ENCODE data around the gene MAP7D3. TPM values are rescaled to one million over a fixed set of nuclear protein-coding genes. Genes with fewer than 3 reads are reported as not detected.

MAP7D3 gene
- total RNA-seq, 1 experiment from 2014 or later: 15.0 TPM

GRCh38 chrX:136201601-136202000 lies 49.6 kb downstream of the MAP7D3 start:
- CTCF ChIA-PET: interaction anchor here (1.0 kb wide), 1 partner anchor 992 kb away, joined by 3 read pairs; no protein-coding TSS in a partner anchor
- Histone ChIP-seq H4K20me1 (ENCODE audit: insufficient read depth) (no peaks in the 10 kb centered on the region), H3K9me2 (ENCODE audit: insufficient read depth) (no peaks in the 10 kb centered on the region), H3K4me3 (replicated peaks in 1 of 2; ENCODE audit: low read depth in 1 of 2, low read length in 2 of 2) (no peak overlapping the region), H3K9ac (ENCODE audit: low read length) (no peak overlapping the region), H3K27me3 (ENCODE audit: insufficient read depth, low read length) (no peaks in the 10 kb centered on the region), H3K4me2 (ENCODE audit: low read length) (no peak overlapping the region), H3K4me1 (ENCODE audit: control insufficient read depth in 1 of 2, insufficient read depth in 2 of 2, low read length in 2 of 2) (no peaks in the 10 kb centered on the region), H3K36me3 (ENCODE audit: control insufficient read depth in 1 of 2, insufficient read depth in 2 of 2, low read length in 2 of 2) (no peaks in the 10 kb centered on the region), H2AFZ (ENCODE audit: low read depth, low read length, poor library complexity, severe bottlenecking) (no peak overlapping the region), H3K9me3 (ENCODE audit: control insufficient read depth in 1 of 2, insufficient read depth in 1 of 2, low read depth in 1 of 2, low read length in 2 of 2) (no peaks in the 10 kb centered on the region), H3K79me2 (ENCODE audit: insufficient read depth, low read length) (no peaks in the 10 kb centered on the region), H3K27ac (ENCODE audit: low read depth, low read length) (no peak overlapping the region)
- no peak for ATAC-seq
- no peak for TF ChIP-seq YY1 (IDR thresholded peaks at IDR 0.05; ENCODE audit: extremely low read depth, insufficient replicate concordance, low read depth, low read length)
- TF ChIP-seq CTCF (IDR thresholded peaks at IDR 0.05 in 2 of 3, conservative IDR thresholded peaks at IDR 0.05 in 1 of 3; ENCODE audit: borderline replicate concordance in 1 of 3, insufficient read depth in 1 of 3, low read depth in 2 of 3, low read length in 2 of 3): no peak
- no peak for TF ChIP-seq REST (IDR thresholded peaks at IDR 0.05; ENCODE audit: low read depth)
- no peak for TF ChIP-seq JUND (IDR thresholded peaks at IDR 0.05)
- TF ChIP-seq RAD21 (IDR thresholded peaks at IDR 0.05; ENCODE audit: low read depth): no peak
- TF ChIP-seq ATF3 (IDR thresholded peaks at IDR 0.05): no peak
- TF ChIP-seq EZH2phosphoT487 (IDR thresholded peaks at IDR 0.05; ENCODE audit: borderline replicate concordance): no peak
- TF ChIP-seq ZBTB33 (IDR thresholded peaks at IDR 0.05; ENCODE audit: extremely low read depth, insufficient replicate concordance, low read length): no peak
- no peak for TF ChIP-seq POLR2A (IDR thresholded peaks at IDR 0.05; ENCODE audit: borderline replicate concordance, extremely low read depth, insufficient read depth, insufficient read length)
- no peak for TF ChIP-seq MAX (IDR thresholded peaks at IDR 0.05)
- no peak for TF ChIP-seq SP1 (IDR thresholded peaks at IDR 0.05; ENCODE audit: low read depth)
- TF ChIP-seq ZFX (IDR thresholded peaks at IDR 0.05): no peak
- no peak for TF ChIP-seq POLR2AphosphoS5 (IDR thresholded peaks at IDR 0.05; ENCODE audit: low read depth, low read length)
- intact Hi-C loops (cut with micrococcal nuclease): loop anchor here (2.0 kb wide), 1 partner anchor 173 kb away; no protein-coding TSS in a partner anchor
- BruUV-seq (replicated peaks): no TSS peak
- no peak for DNase-seq (ENCODE audit: low read depth, low spot score)
- POLR2A ChIA-PET: no interaction called here
- RAD21 ChIA-PET (ENCODE audit: low non-redundant PET in 1 of 2, low total read pairs in 2 of 2, uncharacterized antibody in 2 of 2, unreplicated experiment in 2 of 2): no interaction called here

Data from HCT116 (cell line).